ENCODE measurements around the gene ANGEL1. TPM values are rescaled to one million over a fixed set of nuclear protein-coding genes. Genes with fewer than 3 reads are reported as not detected.

ANGEL1 gene
- total RNA-seq, 4 donors from 2014 or later = 11.8 to 18.8 (median 16.3) TPM

GRCh38 chr14:76784881-76785280 lies 27.8 kb downstream of the ANGEL1 start:
- ATAC-seq (ENCODE audit: low FRiP score) (peak; percentile 80), DNase-seq (ENCODE audit: low spot score) (no peak)
- TF ChIP-seq, protein P1, sequence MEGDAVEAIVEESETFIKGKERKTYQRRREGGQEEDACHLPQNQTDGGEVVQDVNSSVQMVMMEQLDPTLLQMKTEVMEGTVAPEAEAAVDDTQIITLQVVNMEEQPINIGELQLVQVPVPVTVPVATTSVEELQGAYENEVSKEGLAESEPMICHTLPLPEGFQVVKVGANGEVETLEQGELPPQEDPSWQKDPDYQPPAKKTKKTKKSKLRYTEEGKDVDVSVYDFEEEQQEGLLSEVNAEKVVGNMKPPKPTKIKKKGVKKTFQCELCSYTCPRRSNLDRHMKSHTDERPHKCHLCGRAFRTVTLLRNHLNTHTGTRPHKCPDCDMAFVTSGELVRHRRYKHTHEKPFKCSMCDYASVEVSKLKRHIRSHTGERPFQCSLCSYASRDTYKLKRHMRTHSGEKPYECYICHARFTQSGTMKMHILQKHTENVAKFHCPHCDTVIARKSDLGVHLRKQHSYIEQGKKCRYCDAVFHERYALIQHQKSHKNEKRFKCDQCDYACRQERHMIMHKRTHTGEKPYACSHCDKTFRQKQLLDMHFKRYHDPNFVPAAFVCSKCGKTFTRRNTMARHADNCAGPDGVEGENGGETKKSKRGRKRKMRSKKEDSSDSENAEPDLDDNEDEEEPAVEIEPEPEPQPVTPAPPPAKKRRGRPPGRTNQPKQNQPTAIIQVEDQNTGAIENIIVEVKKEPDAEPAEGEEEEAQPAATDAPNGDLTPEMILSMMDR (IDR thresholded peaks at IDR 0.05) = peak in 1 of 3 donors; percentile 35

DNA sequence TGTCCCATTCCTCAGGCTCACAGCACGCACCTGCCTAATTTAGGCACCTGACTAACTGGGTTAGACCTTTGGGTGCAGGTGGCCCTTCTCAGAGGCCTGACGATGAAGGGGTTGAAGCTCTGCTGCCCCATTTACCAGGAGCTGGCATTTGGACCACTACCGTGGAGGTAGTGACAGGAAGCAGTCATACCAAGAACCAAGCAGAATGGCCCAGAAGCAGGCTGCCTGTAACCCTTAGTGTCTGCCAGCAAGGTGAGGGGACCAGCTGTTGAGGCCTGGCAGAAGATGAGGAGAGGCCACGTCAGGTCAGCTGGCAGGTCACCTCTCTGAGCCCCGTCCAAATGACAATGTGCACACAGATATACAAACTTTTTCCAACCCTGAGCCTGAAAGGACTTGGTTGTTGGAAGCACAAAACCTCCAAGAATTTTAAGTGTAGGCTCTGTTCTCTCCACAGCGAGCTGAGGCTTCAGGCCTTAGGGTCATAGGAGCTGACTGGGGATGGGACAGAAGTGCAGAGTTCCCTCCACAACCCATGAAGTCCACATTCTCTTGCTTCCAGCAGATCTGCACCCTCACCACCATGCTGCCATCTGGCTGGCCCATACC lies 28.3 kb downstream of the ANGEL1 start:
- no peak for ATAC-seq (ENCODE audit: low FRiP score)
- DNase-seq (ENCODE audit: low spot score) = no peak
- TF ChIP-seq, protein P1 (IDR thresholded peaks at IDR 0.05) = no peak

GRCh38 chr14:76782885-76783566 lies 29.7 kb downstream of the ANGEL1 start:
- no peak for DNase-seq (ENCODE audit: low spot score)
- TF ChIP-seq, protein P1 (IDR thresholded peaks at IDR 0.05) = no peak
- peak; percentile 4 for ATAC-seq (ENCODE audit: low FRiP score)

GRCh38 chr14:76782115-76782884 lies 30.4 kb downstream of the ANGEL1 start:
- TF ChIP-seq, protein P1 (IDR thresholded peaks at IDR 0.05) = no peak
- ATAC-seq (ENCODE audit: low FRiP score) (no peak), DNase-seq (ENCODE audit: low spot score) (no peak)

DNA sequence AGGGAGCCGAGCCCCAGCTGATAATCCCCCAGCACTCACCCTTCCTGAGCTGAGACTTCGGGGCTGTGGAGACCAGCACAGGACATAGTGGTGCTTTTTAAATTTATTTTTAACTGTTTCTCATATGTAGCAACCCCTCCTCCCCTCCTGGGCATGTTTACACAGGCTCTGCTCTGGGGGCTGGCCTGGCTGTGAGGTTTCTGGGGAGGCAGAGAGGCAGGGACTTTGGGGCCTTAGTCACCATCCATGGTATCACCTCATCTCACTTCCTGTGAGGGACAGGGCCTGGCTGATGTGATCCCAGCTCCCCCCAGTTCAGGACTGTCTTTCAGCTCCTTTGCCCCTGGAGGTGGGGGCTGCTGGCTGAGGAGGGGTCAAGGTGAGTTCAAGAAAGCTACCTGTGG lies 31.0 kb downstream of the ANGEL1 start:
- TF ChIP-seq, protein P1 (IDR thresholded peaks at IDR 0.05) = no peak
- ATAC-seq (ENCODE audit: low FRiP score) (no peak), DNase-seq (ENCODE audit: low spot score) (no peak)

GRCh38 chr14:76780875-76781647 lies 31.6 kb downstream of the ANGEL1 start:
- ATAC-seq (ENCODE audit: low FRiP score) (no peak), DNase-seq (ENCODE audit: low spot score) (no peak)
- TF ChIP-seq, protein P1 (IDR thresholded peaks at IDR 0.05) = no peak

All from omental fat pad (tissue), 4 donors.